D721Med (cell line): ENCODE measurements around the gene NKX2-4.

Experiments
- DNase-seq: peaks from one replicate; pipeline ENCODE4 v3.0.0; 2011; ENCODE audit warnings: low spot score; ENCODE audit not compliant: insufficient read length
- FAIRE-seq: peaks from 2 replicates; lab custom pipeline; 2011; peaks lifted over from hg19 to GRCh38; lab: Jason Lieb, UNC
- CTCF ChIP-seq: IDR thresholded peaks from 2 replicates; pipeline ENCODE4 v1.5.1; 2012; ENCODE audit warnings: mild to moderate bottlenecking, control low read depth; ENCODE audit not compliant: insufficient read depth; ENCODE audit errors: missing control alignments

The NKX2-4 gene

GRCh38 chr20:21397341-21398108 lies at the start of gene NKX2-4:
TSS of gene NKX2-4 (minus strand) at chr20:21397526. CDS start at chr20:21397399, 127 bp downstream.
- no peak for FAIRE-seq
- no peak for TF ChIP-seq CTCF
- DNase-seq, result no peak

GRCh38 chr20:21437816-21438215 lies 40.5 kb upstream of the NKX2-4 start:
- FAIRE-seq (no peak), DNase-seq (no peak)
- TF ChIP-seq CTCF, result no peak

- FAIRE-seq (no peak), DNase-seq (no peak)
- no peak for TF ChIP-seq CTCF
Observed at GRCh38 chr20:21437248-21437647, 39.9 kb upstream of the NKX2-4 start.

- TF ChIP-seq CTCF, result no peak
- FAIRE-seq (no peak), DNase-seq (no peak)
Observed at GRCh38 chr20:21436205-21436604, 38.9 kb upstream of the NKX2-4 start.

GRCh38 chr20:21435576-21435975 lies 38.2 kb upstream of the NKX2-4 start:
- no peak for FAIRE-seq
- no peak for DNase-seq
- TF ChIP-seq CTCF, result no peak

GRCh38 chr20:21433329-21433890 lies 36.1 kb upstream of the NKX2-4 start:
- no peak for DNase-seq
- no peak for FAIRE-seq
- no peak for TF ChIP-seq CTCF

GRCh38 chr20:21432911-21433310 lies 35.6 kb upstream of the NKX2-4 start:
- TF ChIP-seq CTCF, result no peak
- DNase-seq, result no peak
- no peak for FAIRE-seq
